ENCODE data around the gene CACNA2D2.

The CACNA2D2 gene

DNA sequence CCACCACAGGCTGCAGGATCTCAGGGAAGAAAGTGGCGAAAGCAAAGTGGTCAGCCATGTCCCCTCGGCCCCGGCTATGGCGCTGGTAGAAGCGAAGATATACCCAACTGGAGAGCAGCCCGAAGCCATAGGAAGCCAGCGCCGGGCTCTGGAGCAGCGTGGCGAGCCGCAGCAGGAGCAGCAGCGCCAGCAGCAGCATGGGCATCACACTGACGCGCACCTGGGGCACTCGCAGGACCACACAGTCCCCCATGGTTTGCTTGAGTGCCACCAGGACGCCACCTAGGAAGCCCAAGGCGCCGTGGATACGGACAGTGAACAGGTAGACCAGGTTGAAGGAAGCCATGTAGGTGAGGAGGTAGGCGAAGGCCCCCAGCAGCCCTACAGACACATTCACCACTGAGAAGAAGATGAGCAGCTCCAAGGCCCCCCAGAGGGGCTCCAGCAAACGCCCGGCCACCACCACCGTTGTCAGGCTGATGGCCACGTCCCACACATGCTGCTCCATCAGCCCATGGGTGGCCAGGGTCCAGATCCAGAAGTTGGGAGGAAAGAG, 145.0 kb downstream of the CACNA2D2 start:
- peaks cover 44% of the 10 kb centered on the region for H3K4me1 ChIP-seq (ENCODE audit: insufficient read depth, low read length)
- H3K36me3 ChIP-seq (ENCODE audit: insufficient read depth, low read length) = peaks cover 54% of the 10 kb centered on the region
- H3K9ac ChIP-seq (ENCODE audit: low read depth, low read length) = peak overlapping the region; percentile 70
- H3K27me3 ChIP-seq (ENCODE audit: insufficient read depth, low read length, poor library complexity) = no peaks in the 10 kb centered on the region
- peak overlapping the region; percentile 64 to 67; a peak in 3 of 4 replicates for H3K4me3 ChIP-seq (ENCODE audit: low read depth in 1 of 2, low read length in 2 of 2)
- H4K20me1 ChIP-seq (ENCODE audit: insufficient read depth, low read length) = peaks cover 43% of the 10 kb centered on the region
- no peaks in the 10 kb centered on the region for H3K9me3 ChIP-seq (ENCODE audit: insufficient read depth, low read length, severe bottlenecking)
- TF ChIP-seq, protein P1, sequence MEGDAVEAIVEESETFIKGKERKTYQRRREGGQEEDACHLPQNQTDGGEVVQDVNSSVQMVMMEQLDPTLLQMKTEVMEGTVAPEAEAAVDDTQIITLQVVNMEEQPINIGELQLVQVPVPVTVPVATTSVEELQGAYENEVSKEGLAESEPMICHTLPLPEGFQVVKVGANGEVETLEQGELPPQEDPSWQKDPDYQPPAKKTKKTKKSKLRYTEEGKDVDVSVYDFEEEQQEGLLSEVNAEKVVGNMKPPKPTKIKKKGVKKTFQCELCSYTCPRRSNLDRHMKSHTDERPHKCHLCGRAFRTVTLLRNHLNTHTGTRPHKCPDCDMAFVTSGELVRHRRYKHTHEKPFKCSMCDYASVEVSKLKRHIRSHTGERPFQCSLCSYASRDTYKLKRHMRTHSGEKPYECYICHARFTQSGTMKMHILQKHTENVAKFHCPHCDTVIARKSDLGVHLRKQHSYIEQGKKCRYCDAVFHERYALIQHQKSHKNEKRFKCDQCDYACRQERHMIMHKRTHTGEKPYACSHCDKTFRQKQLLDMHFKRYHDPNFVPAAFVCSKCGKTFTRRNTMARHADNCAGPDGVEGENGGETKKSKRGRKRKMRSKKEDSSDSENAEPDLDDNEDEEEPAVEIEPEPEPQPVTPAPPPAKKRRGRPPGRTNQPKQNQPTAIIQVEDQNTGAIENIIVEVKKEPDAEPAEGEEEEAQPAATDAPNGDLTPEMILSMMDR (IDR thresholded peaks at IDR 0.05; ENCODE audit: borderline replicate concordance, extremely low read depth, low read length, poor library complexity, severe bottlenecking) = no peak
- no peak for TF ChIP-seq EZH2 (IDR thresholded peaks at IDR 0.05; ENCODE audit: borderline replicate concordance, low read depth, low read length, severe bottlenecking)
- ATAC-seq (ENCODE audit: insufficient read depth, low read depth) = no peak
- H3K4me2 ChIP-seq (ENCODE audit: insufficient read depth, low read length) = peak overlapping the region; percentile 98
- H3K27ac ChIP-seq (ENCODE audit: low read length) = peak overlapping the region; percentile 61
- H2AFZ ChIP-seq (ENCODE audit: low read depth, low read length) = no peak overlapping the region
- no peak for DNase-seq
- H3K79me2 ChIP-seq (ENCODE audit: insufficient read depth, low read length) = peaks cover 54% of the 10 kb centered on the region

DNA sequence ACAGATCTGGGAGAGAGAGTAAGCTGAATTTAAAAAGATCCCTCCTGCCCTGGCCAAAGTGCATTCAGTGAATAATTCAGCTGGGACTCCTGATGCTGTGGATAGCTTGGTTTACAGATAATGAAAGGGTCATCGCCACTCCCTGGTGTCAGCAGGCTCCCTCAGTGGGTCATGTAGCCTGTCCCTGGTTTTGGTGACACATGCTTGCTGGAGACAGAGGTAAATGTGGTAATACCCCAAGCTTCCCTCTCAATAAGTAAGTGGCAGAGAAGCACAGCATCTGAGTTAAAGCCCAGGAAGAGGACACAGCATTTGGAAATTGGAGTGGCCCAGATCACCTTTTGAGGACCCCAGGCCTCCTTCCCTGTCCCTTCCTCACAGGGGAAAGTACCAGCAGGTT, 146.0 kb downstream of the CACNA2D2 start:
- Histone ChIP-seq H3K9me3 (ENCODE audit: insufficient read depth, low read length, severe bottlenecking) (no peaks in the 10 kb centered on the region), H3K79me2 (ENCODE audit: insufficient read depth, low read length) (peaks cover 54% of the 10 kb centered on the region), H3K9ac (ENCODE audit: low read depth, low read length) (peak overlapping the region; percentile 70), H3K36me3 (ENCODE audit: insufficient read depth, low read length) (peaks cover 62% of the 10 kb centered on the region), H3K4me2 (ENCODE audit: insufficient read depth, low read length) (peak overlapping the region; percentile 98), H3K4me3 (ENCODE audit: low read depth in 1 of 2, low read length in 2 of 2) (peak overlapping the region; percentile 64 to 67; a peak in 3 of 4 replicates), H2AFZ (ENCODE audit: low read depth, low read length) (no peak overlapping the region), H3K27me3 (ENCODE audit: insufficient read depth, low read length, poor library complexity) (no peaks in the 10 kb centered on the region), H3K27ac (ENCODE audit: low read length) (peak overlapping the region; percentile 58; the same call in 1 of the 2 replicates), H3K4me1 (ENCODE audit: insufficient read depth, low read length) (peaks cover 44% of the 10 kb centered on the region), H4K20me1 (ENCODE audit: insufficient read depth, low read length) (peaks cover 48% of the 10 kb centered on the region)
- no peak for ATAC-seq (ENCODE audit: insufficient read depth, low read depth)
- DNase-seq = no peak
- TF ChIP-seq, protein P1 (IDR thresholded peaks at IDR 0.05; ENCODE audit: borderline replicate concordance, extremely low read depth, low read length, poor library complexity, severe bottlenecking) = no peak
- TF ChIP-seq EZH2 (IDR thresholded peaks at IDR 0.05; ENCODE audit: borderline replicate concordance, low read depth, low read length, severe bottlenecking) = no peak

DNA sequence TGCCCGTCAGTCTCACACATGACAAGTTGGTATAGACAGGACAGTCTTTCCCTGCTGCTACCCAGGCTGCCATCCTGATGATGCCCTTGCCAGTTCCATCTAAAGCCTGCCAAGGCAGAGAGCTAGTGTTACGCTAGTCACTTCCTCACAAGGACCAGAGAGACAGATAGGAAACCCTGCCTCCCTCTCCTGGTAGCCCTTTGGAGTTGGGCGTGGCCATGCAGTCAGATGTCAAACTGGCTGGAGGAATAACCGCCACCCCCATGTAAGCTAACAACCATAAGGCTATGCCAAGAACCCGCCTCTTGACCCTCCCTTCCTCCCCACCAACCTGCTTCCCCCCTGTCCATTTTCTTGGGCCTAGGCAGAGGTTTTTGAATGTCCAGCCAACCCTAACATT, 146.9 kb downstream of the CACNA2D2 start:
- H3K4me3 ChIP-seq (ENCODE audit: low read depth in 1 of 2, low read length in 2 of 2) = peak overlapping the region in 1 of 2 experiments; percentile 67; a peak in 2 of 4 replicates
- no peak for DNase-seq
- no peak overlapping the region for H2AFZ ChIP-seq (ENCODE audit: low read depth, low read length)
- H3K27me3 ChIP-seq (ENCODE audit: insufficient read depth, low read length, poor library complexity) = no peaks in the 10 kb centered on the region
- H3K79me2 ChIP-seq (ENCODE audit: insufficient read depth, low read length) = peaks cover 59% of the 10 kb centered on the region
- peak overlapping the region; percentile 70 for H3K9ac ChIP-seq (ENCODE audit: low read depth, low read length)
- peaks cover 67% of the 10 kb centered on the region for H3K36me3 ChIP-seq (ENCODE audit: insufficient read depth, low read length)
- H3K9me3 ChIP-seq (ENCODE audit: insufficient read depth, low read length, severe bottlenecking) = no peaks in the 10 kb centered on the region
- H3K4me2 ChIP-seq (ENCODE audit: insufficient read depth, low read length) = peak overlapping the region; percentile 98
- H4K20me1 ChIP-seq (ENCODE audit: insufficient read depth, low read length) = peaks cover 51% of the 10 kb centered on the region
- ATAC-seq (ENCODE audit: insufficient read depth, low read depth) = no peak
- peaks cover 49% of the 10 kb centered on the region for H3K4me1 ChIP-seq (ENCODE audit: insufficient read depth, low read length)
- no peak for TF ChIP-seq EZH2 (IDR thresholded peaks at IDR 0.05; ENCODE audit: borderline replicate concordance, low read depth, low read length, severe bottlenecking)
- TF ChIP-seq, protein P1 (IDR thresholded peaks at IDR 0.05; ENCODE audit: borderline replicate concordance, extremely low read depth, low read length, poor library complexity, severe bottlenecking) = no peak
- H3K27ac ChIP-seq (ENCODE audit: low read length) = 0 out of 2 replicates have a peak overlapping the region, but pooled peaks have one; percentile 58

Data from DND-41 (cell line).